Loucy (cell line): Measurements from ENCODE around the gene RETREG3.

Experiments
- H2AFZ ChIP-seq: fragments of 200-600 bp; sonication (generic); 2 replicates; pipeline ENCODE4 v1.6.0; 2016; ENCODE audit warnings: antibody characterized with exemption, mild to moderate bottlenecking, low read length, moderate library complexity
- H3F3A ChIP-seq: fragments of 200-600 bp; 2 replicates; pipeline ENCODE4 v1.6.0; 2016; ENCODE audit warnings: antibody characterized with exemption, low read depth, mild to moderate bottlenecking
- H3K27me3 ChIP-seq: fragments of 200-600 bp; sonication (generic); 2 replicates; pipeline ENCODE4 v1.6.1; 2014; ENCODE audit warnings: low read length, mild to moderate bottlenecking; ENCODE audit not compliant: insufficient read depth, poor library complexity, severe bottlenecking
- H3K36me3 ChIP-seq: fragments of 200-600 bp; sonication (generic); 2 replicates; pipeline ENCODE4 v1.6.1; 2016; ENCODE audit warnings: low read length; ENCODE audit not compliant: insufficient read depth
- H3K4me1 ChIP-seq: fragments of 200-600 bp; sonication (generic); 2 replicates; pipeline ENCODE4 v1.5.1; 2014; ENCODE audit warnings: low read length, mild to moderate bottlenecking; ENCODE audit not compliant: insufficient read depth, poor library complexity, severe bottlenecking
- H3K4me2 ChIP-seq: fragments of 200-600 bp; sonication (generic); 2 replicates; pipeline ENCODE4 v1.6.0; 2014; ENCODE audit warnings: antibody characterized with exemption, low read length, low read depth, mild to moderate bottlenecking; ENCODE audit not compliant: poor library complexity, severe bottlenecking
- H3K4me3 ChIP-seq: fragments of 200-600 bp; sonication (generic); 2 replicates; pipeline ENCODE4 v1.5.1; 2014; ENCODE audit warnings: low read length, mild to moderate bottlenecking, mixed read lengths; ENCODE audit not compliant: poor library complexity, severe bottlenecking
- H3K79me2 ChIP-seq: fragments of 200-600 bp; sonication (generic); 2 replicates; pipeline ENCODE4 v1.6.1; 2014; ENCODE audit warnings: low read length; ENCODE audit not compliant: insufficient read depth
- H3K9ac ChIP-seq: fragments of 200-600 bp; sonication (generic); 2 replicates; pipeline ENCODE4 v1.6.0; 2014; ENCODE audit warnings: mild to moderate bottlenecking, low read depth, low read length, moderate library complexity; ENCODE audit not compliant: poor library complexity, severe bottlenecking
- H3K9me2 ChIP-seq: fragments of 200-600 bp; sonication (generic); replicated peaks from 2 replicates; pipeline ENCODE4 v1.6.1; 2016; ENCODE audit warnings: low read depth, low read length, mixed read lengths
- H3K9me3 ChIP-seq: fragments of 200-600 bp; sonication (generic); 2 replicates; pipeline ENCODE4 v1.6.1; 2014; ENCODE audit warnings: mild to moderate bottlenecking, antibody characterized with exemption, low read length, low read depth; ENCODE audit not compliant: insufficient read depth
- H4K20me1 ChIP-seq: fragments of 200-600 bp; sonication (generic); 2 replicates; pipeline ENCODE4 v1.6.0; 2014; ENCODE audit warnings: antibody characterized with exemption, low read length, mild to moderate bottlenecking; ENCODE audit not compliant: insufficient read depth, poor library complexity, severe bottlenecking
- CTCF ChIP-seq: fragments of 200-600 bp; sonication (generic); conservative IDR thresholded peaks from 2 replicates; pipeline ENCODE4 v1.5.1; 2014; ENCODE audit warnings: mild to moderate bottlenecking, antibody characterized with exemption, low read length
- EZH2phosphoT487 ChIP-seq: fragments of 200-600 bp; IDR thresholded peaks from 2 replicates; pipeline ENCODE4 v1.6.1; 2018; ENCODE audit warnings: antibody characterized with exemption, mild to moderate bottlenecking, moderate library complexity, borderline replicate concordance

Gene RETREG3

GRCh38 chr17:42581744-42582270 lies 27.4 kb downstream of the RETREG3 start:
- H2AFZ ChIP-seq = no peak overlapping the region
- no peak overlapping the region for H3K4me2 ChIP-seq
- H3K79me2 ChIP-seq = peaks cover 7% of the 10 kb centered on the region; the same call in 1 of the 2 replicates
- no peaks in the 10 kb centered on the region; the same call in 1 of the 2 replicates for H3F3A ChIP-seq
- H3K9me2 ChIP-seq = no peaks in the 10 kb centered on the region
- H3K36me3 ChIP-seq = peaks cover 67% of the 10 kb centered on the region; the same call in 1 of the 2 replicates
- no peak overlapping the region for H3K4me3 ChIP-seq
- H3K9me3 ChIP-seq = no peaks in the 10 kb centered on the region
- peaks cover 3% of the 10 kb centered on the region for H3K4me1 ChIP-seq
- no peaks in the 10 kb centered on the region for H3K27me3 ChIP-seq
- H4K20me1 ChIP-seq = no peaks in the 10 kb centered on the region
- H3K9ac ChIP-seq = no peak overlapping the region
- TF ChIP-seq EZH2phosphoT487 (no peak), CTCF (no peak)

GRCh38 chr17:42579794-42580551 lies 29.2 kb downstream of the RETREG3 start:
- Histone ChIP-seq H4K20me1 (no peaks in the 10 kb centered on the region), H3F3A (no peaks in the 10 kb centered on the region; the same call in 1 of the 2 replicates), H3K9ac (no peak overlapping the region), H3K36me3 (peaks cover 49% of the 10 kb centered on the region; the same call in 1 of the 2 replicates), H2AFZ (no peak overlapping the region), H3K4me3 (no peak overlapping the region), H3K79me2 (peaks cover 19% of the 10 kb centered on the region), H3K4me1 (peaks cover 11% of the 10 kb centered on the region), H3K4me2 (no peak overlapping the region), H3K9me2 (no peaks in the 10 kb centered on the region), H3K9me3 (no peaks in the 10 kb centered on the region), H3K27me3 (no peaks in the 10 kb centered on the region)
- TF ChIP-seq EZH2phosphoT487 = no peak
- no peak for TF ChIP-seq CTCF

GRCh38 chr17:42578282-42578869 lies 30.8 kb downstream of the RETREG3 start:
- H3K27me3 ChIP-seq = no peaks in the 10 kb centered on the region
- TF ChIP-seq CTCF (peak; percentile 80), EZH2phosphoT487 (no peak)
- H2AFZ ChIP-seq = peak overlapping the region; percentile 95
- H3K4me3 ChIP-seq = peak overlapping the region; percentile 99
- H4K20me1 ChIP-seq = no peaks in the 10 kb centered on the region
- H3K4me2 ChIP-seq = peak overlapping the region; percentile 95
- peak overlapping the region; percentile 94 for H3K9ac ChIP-seq
- H3K79me2 ChIP-seq = peaks cover 21% of the 10 kb centered on the region
- no peaks in the 10 kb centered on the region; the same call in 1 of the 2 replicates for H3F3A ChIP-seq
- H3K9me3 ChIP-seq = no peaks in the 10 kb centered on the region
- H3K36me3 ChIP-seq = peaks cover 44% of the 10 kb centered on the region; the same call in 1 of the 2 replicates
- H3K4me1 ChIP-seq = peaks cover 11% of the 10 kb centered on the region
- H3K9me2 ChIP-seq = no peaks in the 10 kb centered on the region
